ENCODE data around the gene TMEM238L.

TMEM238L gene

DNA sequence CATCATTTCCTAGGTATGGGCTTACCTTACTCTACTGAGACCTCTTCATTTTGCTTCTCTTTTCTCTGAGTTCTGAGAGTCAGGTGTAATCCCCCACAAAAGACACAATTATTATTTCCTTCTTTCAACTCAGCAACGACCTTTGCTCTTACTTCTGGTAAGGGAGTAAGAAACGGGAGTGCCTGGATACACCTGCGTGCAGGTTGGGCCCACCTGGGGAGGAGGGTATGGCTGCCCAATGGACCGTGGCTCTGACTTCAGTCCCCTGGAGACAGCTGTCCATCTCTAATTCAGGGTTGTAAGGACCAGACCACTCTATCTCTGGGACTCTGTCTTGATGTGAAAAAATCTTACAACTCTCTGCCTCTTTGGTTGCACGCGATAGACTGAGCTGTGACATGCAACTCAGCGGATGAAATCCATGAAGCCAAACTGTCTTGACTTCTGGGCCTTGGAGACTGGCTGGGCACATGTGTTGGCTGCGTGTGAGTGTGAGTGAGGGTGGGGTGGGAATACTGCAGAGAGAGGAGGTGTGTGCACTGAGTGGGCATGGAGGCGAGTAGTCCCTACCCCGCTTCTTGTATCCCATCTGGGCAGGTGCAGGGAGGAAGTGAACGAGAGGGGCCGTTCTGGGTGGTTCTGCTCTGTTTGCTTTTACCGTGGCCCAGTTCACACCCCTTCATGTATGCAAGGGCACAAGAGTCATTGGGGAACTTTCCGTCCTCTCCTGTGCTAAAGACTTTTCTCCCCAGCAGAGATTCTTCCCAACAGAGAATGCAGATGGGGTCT lies 1.2 kb downstream of the TMEM238L start:
- Histone ChIP-seq H3K9ac (ENCODE audit: low read length) (no peak overlapping the region), H3K4me2 (ENCODE audit: low read length) (no peak overlapping the region)

DNA sequence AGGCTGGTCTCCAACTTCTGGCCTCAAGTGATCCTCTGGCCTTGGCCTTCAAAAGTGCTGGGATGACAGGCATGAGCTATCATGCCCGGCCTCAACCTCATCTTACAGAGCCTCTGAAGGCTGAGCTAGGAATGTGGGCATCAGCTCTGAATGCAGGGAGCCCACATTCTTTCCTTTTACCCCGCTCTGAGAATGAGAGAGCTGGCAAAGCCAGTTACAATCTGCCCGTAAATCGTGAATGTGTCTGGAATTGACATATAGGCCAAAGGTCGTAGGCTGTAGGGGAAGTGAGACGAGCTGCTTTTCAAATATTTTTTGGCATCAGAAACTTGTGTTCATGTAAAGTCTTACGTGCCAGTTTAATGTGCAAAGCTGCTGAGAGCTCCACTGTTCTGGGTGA lies 4.5 kb downstream of the TMEM238L start:
- H2AFZ ChIP-seq (ENCODE audit: low read depth, low read length), result no peak overlapping the region
- H3K36me3 ChIP-seq (replicated peaks; ENCODE audit: low read depth, low read length), result no peaks in the 10 kb centered on the region
- H4K20me1 ChIP-seq (ENCODE audit: insufficient read depth, low read length), result no peaks in the 10 kb centered on the region
- no peaks in the 10 kb centered on the region for H3K79me2 ChIP-seq (ENCODE audit: low read length)
- no peak for TF ChIP-seq EZH2phosphoT487 (IDR thresholded peaks at IDR 0.05; ENCODE audit: low read depth)
- no peak overlapping the region for H3K4me2 ChIP-seq (ENCODE audit: low read length)
- no peaks in the 10 kb centered on the region for H3K4me1 ChIP-seq (ENCODE audit: low read length)
- H3K27me3 ChIP-seq (ENCODE audit: low read depth, low read length), result no peaks in the 10 kb centered on the region
- no peaks in the 10 kb centered on the region for H3K9me3 ChIP-seq (ENCODE audit: insufficient read depth, low read length)
- no peak overlapping the region for H3K4me3 ChIP-seq (ENCODE audit: low read length)
- H3K27ac ChIP-seq (ENCODE audit: low read length), result no peak overlapping the region
- no peak overlapping the region for H3K9ac ChIP-seq (ENCODE audit: low read length)

More for the DNA sequence above, 1.2 kb downstream of the TMEM238L start:
- H3K79me2 ChIP-seq (ENCODE audit: low read length), result no peaks in the 10 kb centered on the region
- H3K36me3 ChIP-seq (replicated peaks; ENCODE audit: low read depth, low read length), result no peaks in the 10 kb centered on the region
- no peaks in the 10 kb centered on the region for H4K20me1 ChIP-seq (ENCODE audit: insufficient read depth, low read length)
- no peaks in the 10 kb centered on the region for H3K27me3 ChIP-seq (ENCODE audit: low read depth, low read length)
- H3K27ac ChIP-seq (ENCODE audit: low read length), result no peak overlapping the region
- no peak for TF ChIP-seq EZH2phosphoT487 (IDR thresholded peaks at IDR 0.05; ENCODE audit: low read depth)
- TF ChIP-seq, protein P1, sequence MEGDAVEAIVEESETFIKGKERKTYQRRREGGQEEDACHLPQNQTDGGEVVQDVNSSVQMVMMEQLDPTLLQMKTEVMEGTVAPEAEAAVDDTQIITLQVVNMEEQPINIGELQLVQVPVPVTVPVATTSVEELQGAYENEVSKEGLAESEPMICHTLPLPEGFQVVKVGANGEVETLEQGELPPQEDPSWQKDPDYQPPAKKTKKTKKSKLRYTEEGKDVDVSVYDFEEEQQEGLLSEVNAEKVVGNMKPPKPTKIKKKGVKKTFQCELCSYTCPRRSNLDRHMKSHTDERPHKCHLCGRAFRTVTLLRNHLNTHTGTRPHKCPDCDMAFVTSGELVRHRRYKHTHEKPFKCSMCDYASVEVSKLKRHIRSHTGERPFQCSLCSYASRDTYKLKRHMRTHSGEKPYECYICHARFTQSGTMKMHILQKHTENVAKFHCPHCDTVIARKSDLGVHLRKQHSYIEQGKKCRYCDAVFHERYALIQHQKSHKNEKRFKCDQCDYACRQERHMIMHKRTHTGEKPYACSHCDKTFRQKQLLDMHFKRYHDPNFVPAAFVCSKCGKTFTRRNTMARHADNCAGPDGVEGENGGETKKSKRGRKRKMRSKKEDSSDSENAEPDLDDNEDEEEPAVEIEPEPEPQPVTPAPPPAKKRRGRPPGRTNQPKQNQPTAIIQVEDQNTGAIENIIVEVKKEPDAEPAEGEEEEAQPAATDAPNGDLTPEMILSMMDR (IDR thresholded peaks at IDR 0.05; ENCODE audit: low read depth, low read length), result no peak
- H3K9me3 ChIP-seq (ENCODE audit: insufficient read depth, low read length), result no peaks in the 10 kb centered on the region
- H3K4me1 ChIP-seq (ENCODE audit: low read length), result no peaks in the 10 kb centered on the region
- no peak overlapping the region for H2AFZ ChIP-seq (ENCODE audit: low read depth, low read length)
- H3K4me3 ChIP-seq (ENCODE audit: low read length), result no peak overlapping the region

DNA sequence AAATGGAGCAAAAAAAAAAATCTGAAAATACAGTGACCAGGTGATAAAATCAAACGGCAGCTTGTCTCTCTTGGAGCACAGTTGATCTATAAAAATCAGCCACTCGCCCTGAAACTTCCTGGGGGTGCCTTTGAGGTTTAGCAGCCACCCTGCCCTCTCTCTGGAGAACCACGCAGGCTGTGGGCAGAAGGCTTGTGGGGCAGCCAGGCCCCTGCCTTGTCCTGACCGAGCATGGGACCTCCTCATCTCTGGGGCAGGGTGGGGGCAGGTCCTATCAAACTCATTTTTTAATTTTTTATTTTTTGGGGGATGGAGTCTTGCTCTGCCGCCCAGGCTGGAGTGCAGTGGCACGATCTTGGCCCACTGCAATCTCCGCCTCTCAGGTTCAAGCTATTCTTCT lies 5.0 kb downstream of the TMEM238L start:
- no peaks in the 10 kb centered on the region for H3K9me3 ChIP-seq (ENCODE audit: insufficient read depth, low read length)
- H3K36me3 ChIP-seq (replicated peaks; ENCODE audit: low read depth, low read length), result no peaks in the 10 kb centered on the region
- H3K9ac ChIP-seq (ENCODE audit: low read length), result no peak overlapping the region
- H3K4me2 ChIP-seq (ENCODE audit: low read length), result no peak overlapping the region
- no peaks in the 10 kb centered on the region for H3K27me3 ChIP-seq (ENCODE audit: low read depth, low read length)
- no peaks in the 10 kb centered on the region for H4K20me1 ChIP-seq (ENCODE audit: insufficient read depth, low read length)
- H3K27ac ChIP-seq (ENCODE audit: low read length), result no peak overlapping the region
- no peaks in the 10 kb centered on the region for H3K79me2 ChIP-seq (ENCODE audit: low read length)
- H2AFZ ChIP-seq (ENCODE audit: low read depth, low read length), result no peak overlapping the region
- H3K4me1 ChIP-seq (ENCODE audit: low read length), result no peaks in the 10 kb centered on the region
- no peak for TF ChIP-seq EZH2phosphoT487 (IDR thresholded peaks at IDR 0.05; ENCODE audit: low read depth)
- TF ChIP-seq, protein P1 (IDR thresholded peaks at IDR 0.05; ENCODE audit: low read depth, low read length), result no peak
- H3K4me3 ChIP-seq (ENCODE audit: low read length), result no peak overlapping the region

DNA sequence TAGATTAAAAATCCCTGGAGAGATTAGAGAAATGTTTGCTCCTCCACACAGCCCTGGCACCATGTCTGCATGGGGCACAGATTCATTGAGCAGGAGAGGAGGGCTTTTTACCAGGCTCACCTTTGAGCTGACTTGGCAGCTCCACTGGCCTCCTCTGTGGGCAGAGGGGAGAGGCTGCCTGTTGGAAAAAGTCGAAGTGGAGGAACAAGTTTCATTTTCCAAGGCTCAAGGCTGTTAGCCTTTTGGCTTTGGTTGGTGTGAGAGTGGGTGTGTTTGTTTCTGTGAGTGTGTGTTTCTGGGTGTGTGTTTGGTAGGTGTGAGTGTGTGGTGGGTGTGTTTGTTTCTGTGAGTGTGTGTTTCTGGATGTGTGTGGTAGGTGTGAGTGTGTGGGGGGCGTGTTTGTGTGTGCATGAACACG lies 5.6 kb downstream of the TMEM238L start:
- H3K4me3 ChIP-seq (ENCODE audit: low read length), result no peak overlapping the region
- no peaks in the 10 kb centered on the region for H3K79me2 ChIP-seq (ENCODE audit: low read length)
- no peak overlapping the region for H3K4me2 ChIP-seq (ENCODE audit: low read length)
- no peaks in the 10 kb centered on the region for H3K9me3 ChIP-seq (ENCODE audit: insufficient read depth, low read length)
- TF ChIP-seq, protein P1 (IDR thresholded peaks at IDR 0.05; ENCODE audit: low read depth, low read length), result no peak
- no peak for TF ChIP-seq EZH2phosphoT487 (IDR thresholded peaks at IDR 0.05; ENCODE audit: low read depth)
- H3K4me1 ChIP-seq (ENCODE audit: low read length), result no peaks in the 10 kb centered on the region
- H3K27ac ChIP-seq (ENCODE audit: low read length), result no peak overlapping the region
- H2AFZ ChIP-seq (ENCODE audit: low read depth, low read length), result no peak overlapping the region
- no peaks in the 10 kb centered on the region for H3K27me3 ChIP-seq (ENCODE audit: low read depth, low read length)
- H4K20me1 ChIP-seq (ENCODE audit: insufficient read depth, low read length), result no peaks in the 10 kb centered on the region
- no peak overlapping the region for H3K9ac ChIP-seq (ENCODE audit: low read length)
- H3K36me3 ChIP-seq (replicated peaks; ENCODE audit: low read depth, low read length), result no peaks in the 10 kb centered on the region

Data from OCI-LY3 (cell line).